ENCODE data around the gene HIGD1A. TPM values are rescaled to one million over a fixed set of nuclear protein-coding genes. Genes with fewer than 3 reads are reported as not detected.

Gene HIGD1A
- total and polyA plus RNA-seq, 9 of the 15 experiments (the other 6 are each of a cell fraction or from before 2014, with no cell fraction given), result 165 to 1,185 (median 333) TPM

DNA sequence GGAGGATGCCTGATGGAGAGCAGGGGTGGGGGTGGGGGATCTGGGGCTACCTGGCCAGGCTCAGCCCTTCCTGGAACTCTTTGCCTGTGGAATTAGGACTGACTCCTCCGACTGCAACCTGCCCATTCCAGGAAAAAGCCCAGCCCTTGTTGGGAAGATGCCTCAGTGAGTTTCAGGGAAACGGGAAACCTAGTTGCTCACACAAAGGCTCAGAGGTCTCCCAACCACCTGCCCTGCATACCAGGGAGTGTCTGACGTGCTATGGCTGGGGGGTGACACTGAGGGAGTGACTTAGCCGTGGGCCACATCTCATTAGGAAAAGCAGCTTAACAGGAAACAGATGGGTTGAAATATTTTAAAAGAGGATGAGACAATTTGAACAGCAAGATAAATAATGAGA lies 43.4 kb upstream of the HIGD1A start:
- in situ Hi-C loops (cut with MboI) (no loop called here), intact Hi-C loops (cut with micrococcal nuclease) (no loop called here)
- Histone ChIP-seq H3K27me3 (ENCODE audit: control insufficient read depth in 2 of 2, insufficient read depth in 2 of 2, low read length in 2 of 2) (peaks cover 2 to 25% of the 10 kb centered on the region in 2 experiments; a peak in 2 of 5 replicates), H3K79me2 (ENCODE audit: control insufficient read depth, insufficient read depth, low read length) (no peaks in the 10 kb centered on the region), H3K4me1 (replicated peaks in 1 of 2; ENCODE audit: control insufficient read depth in 2 of 2, insufficient read depth in 2 of 2, low read length in 2 of 2) (peaks cover 11 to 35% of the 10 kb centered on the region in 2 experiments), H3K9ac (ENCODE audit: insufficient read depth in 1 of 2, low read depth in 2 of 2, low read length in 2 of 2) (no peak overlapping the region), H3K36me3 (ENCODE audit: control insufficient read depth, insufficient read depth, low read length) (no peaks in the 10 kb centered on the region), H3K4me2 (ENCODE audit: insufficient read depth, low read length) (no peak overlapping the region), H4K20me1 (replicated peaks; ENCODE audit: control insufficient read depth, insufficient read depth, low read length) (no peaks in the 10 kb centered on the region), H2AFZ (ENCODE audit: low read depth, low read length) (peak overlapping the region; percentile 83; the same call in 1 of the 2 replicates), H3K4me3 (no peak overlapping the region), H3K27ac (ENCODE audit: extremely low read depth, low read depth, low read length) (no peak overlapping the region), H3K9me3 (replicated peaks; ENCODE audit: control insufficient read depth, insufficient read depth, low read depth, low read length) (no peaks in the 10 kb centered on the region), H3K9me1 (ENCODE audit: control insufficient read depth, insufficient read depth, low read length) (no peaks in the 10 kb centered on the region)
- CTCF ChIA-PET (ENCODE audit: low intra/inter-chr PET ratio), result no interaction called here
- 13% methylated on average over 4 of the region's 4 CpGs for WGBS (ENCODE audit: insufficient coverage, low coverage, missing lambda C conversion rate)
- ATAC-seq (no peak), FAIRE-seq (no peak), DNase-seq (ENCODE audit: extremely low read depth in 1 of 4, low spot score in 3 of 4) (no peak)
- BruUV-seq (replicated peaks), result no TSS peak
- POLR2A ChIA-PET, result interaction anchor here (0.9 to 1.7 kb wide), 2 partner anchors 21 to 27 kb away, joined by 3 to 6 read pairs; no protein-coding TSS in a partner anchor
- TF ChIP-seq NBN (IDR thresholded peaks at IDR 0.05; ENCODE audit: low read depth) (no peak), E2F5 (CRISPR knock-in tag; IDR thresholded peaks at IDR 0.05) (no peak), SRSF9 (IDR thresholded peaks at IDR 0.05; ENCODE audit: borderline replicate concordance, low read depth, low read length) (no peak), WHSC1 (IDR thresholded peaks at IDR 0.05; ENCODE audit: low read length) (no peak), KAT8 (IDR thresholded peaks at IDR 0.05; ENCODE audit: low read depth) (no peak), ZSCAN29 (IDR thresholded peaks at IDR 0.05) (no peak), LEF1 (IDR thresholded peaks at IDR 0.05) (no peak), ZNF174 (CRISPR knock-in tag; IDR thresholded peaks at IDR 0.05) (no peak), SMARCA4 (IDR thresholded peaks at IDR 0.05) (no peak), GTF2F1 (IDR thresholded peaks at IDR 0.05; ENCODE audit: low read depth, low read length) (no peak), HOMEZ (CRISPR knock-in tag; IDR thresholded peaks at IDR 0.05) (no peak), PCBP2 (IDR thresholded peaks at IDR 0.05; ENCODE audit: low read depth, low read length, poor library complexity, severe bottlenecking) (no peak), NFRKB (IDR thresholded peaks at IDR 0.05; ENCODE audit: low read depth) (no peak), BRF1 (IDR thresholded peaks at IDR 0.05; ENCODE audit: borderline replicate concordance, extremely low read depth, insufficient read length) (no peak), POLR2G (IDR thresholded peaks at IDR 0.05; ENCODE audit: low read depth, low read length) (no peak), CREB1 (IDR thresholded peaks at IDR 0.05) (no peak), CREB1 (CRISPR knock-in tag; IDR thresholded peaks at IDR 0.05) (no peak), ZFPM2 (CRISPR knock-in tag; IDR thresholded peaks at IDR 0.05) (no peak), TRIM28 (IDR thresholded peaks at IDR 0.05) (no peak)
